Glutamatergic neuron (in vitro differentiated cells): ENCODE data around the gene AGAP1. TPM values are rescaled to one million over a fixed set of nuclear protein-coding genes. Genes with fewer than 3 reads are reported as not detected.

Experiments
- DNase-seq: peaks from one replicate; pipeline ENCODE4 v3.0.0; 2022
- H3K27ac Mint-ChIP-seq: one replicate; pipeline ENCODE4 v1.8.0; 2020; ENCODE audit warnings: mild to moderate bottlenecking, mixed read lengths, inconsistent platforms; ENCODE audit not compliant: unreplicated experiment
- H3K27me3 Mint-ChIP-seq: one replicate; pipeline ENCODE4 v1.8.0; 2020; ENCODE audit warnings: mild to moderate bottlenecking, moderate library complexity, mixed read lengths, inconsistent platforms; ENCODE audit not compliant: unreplicated experiment
- H3K36me3 Mint-ChIP-seq: one replicate; pipeline ENCODE4 v1.8.0; 2020; ENCODE audit warnings: mild to moderate bottlenecking, mixed read lengths, inconsistent platforms; ENCODE audit not compliant: unreplicated experiment
- H3K4me1 Mint-ChIP-seq: one replicate; pipeline ENCODE4 v1.8.0; 2020; ENCODE audit warnings: mild to moderate bottlenecking, low read depth, mixed read lengths, inconsistent platforms; ENCODE audit not compliant: unreplicated experiment
- H3K4me3 Mint-ChIP-seq: one replicate; pipeline ENCODE4 v1.8.0; 2020; ENCODE audit warnings: mild to moderate bottlenecking, mixed read lengths, inconsistent platforms; ENCODE audit not compliant: unreplicated experiment
- H3K9me3 Mint-ChIP-seq: one replicate; pipeline ENCODE4 v1.8.0; 2020; ENCODE audit warnings: mild to moderate bottlenecking, moderate library complexity, mixed read lengths, inconsistent platforms; ENCODE audit not compliant: unreplicated experiment
- total RNA-seq: library from RNA; stranded (reverse); fragmentation: NEBNext Ultra II Directional; extraction: Animal tissue kit (Norgen Biotek cat#: 25700); gene quantifications from one replicate; pipeline ENCODE4 v1.2.1, GENCODE V29; 2021; ENCODE audit not compliant: unreplicated experiment
- TF ChIP-seq, protein P1 (sequence below): fragments of 200-600 bp; sonication (generic); IDR thresholded peaks from one replicate; pipeline ENCODE4 v1.5.0; 2021; ENCODE audit not compliant: partially characterized antibody, unreplicated experiment

AGAP1 gene
- total RNA-seq, 1 donor from 2014 or later, result 153 TPM

DNA sequence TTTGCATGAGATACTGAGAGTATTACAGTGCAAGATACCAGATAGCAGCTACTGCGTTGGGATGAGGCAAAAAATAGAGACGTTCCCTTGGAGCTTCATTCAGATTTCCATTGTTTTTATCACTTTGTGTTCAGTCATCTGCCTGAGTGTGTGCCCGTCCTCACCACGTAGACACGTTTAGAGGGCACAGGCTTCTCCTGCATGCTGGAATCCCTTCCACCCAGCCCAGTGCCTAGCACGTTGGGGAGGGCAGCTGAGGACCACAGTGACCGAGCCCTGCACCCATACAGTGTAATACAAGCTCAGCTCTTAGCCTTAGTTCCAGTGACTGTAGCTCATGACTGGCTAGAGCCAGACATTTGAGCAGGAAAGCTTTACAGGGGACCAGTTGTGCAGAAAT, 539.6 kb downstream of the AGAP1 start:
- Mint-ChIP-seq H3K36me3 (peaks cover 4% of the 10 kb centered on the region), H3K4me1 (no peaks in the 10 kb centered on the region), H3K27ac (no peak overlapping the region), H3K9me3 (peaks cover 4% of the 10 kb centered on the region), H3K27me3 (peaks cover 8% of the 10 kb centered on the region), H3K4me3 (no peak overlapping the region)
- DNase-seq, result no peak
- TF ChIP-seq, protein P1, sequence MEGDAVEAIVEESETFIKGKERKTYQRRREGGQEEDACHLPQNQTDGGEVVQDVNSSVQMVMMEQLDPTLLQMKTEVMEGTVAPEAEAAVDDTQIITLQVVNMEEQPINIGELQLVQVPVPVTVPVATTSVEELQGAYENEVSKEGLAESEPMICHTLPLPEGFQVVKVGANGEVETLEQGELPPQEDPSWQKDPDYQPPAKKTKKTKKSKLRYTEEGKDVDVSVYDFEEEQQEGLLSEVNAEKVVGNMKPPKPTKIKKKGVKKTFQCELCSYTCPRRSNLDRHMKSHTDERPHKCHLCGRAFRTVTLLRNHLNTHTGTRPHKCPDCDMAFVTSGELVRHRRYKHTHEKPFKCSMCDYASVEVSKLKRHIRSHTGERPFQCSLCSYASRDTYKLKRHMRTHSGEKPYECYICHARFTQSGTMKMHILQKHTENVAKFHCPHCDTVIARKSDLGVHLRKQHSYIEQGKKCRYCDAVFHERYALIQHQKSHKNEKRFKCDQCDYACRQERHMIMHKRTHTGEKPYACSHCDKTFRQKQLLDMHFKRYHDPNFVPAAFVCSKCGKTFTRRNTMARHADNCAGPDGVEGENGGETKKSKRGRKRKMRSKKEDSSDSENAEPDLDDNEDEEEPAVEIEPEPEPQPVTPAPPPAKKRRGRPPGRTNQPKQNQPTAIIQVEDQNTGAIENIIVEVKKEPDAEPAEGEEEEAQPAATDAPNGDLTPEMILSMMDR, result no peak

DNA sequence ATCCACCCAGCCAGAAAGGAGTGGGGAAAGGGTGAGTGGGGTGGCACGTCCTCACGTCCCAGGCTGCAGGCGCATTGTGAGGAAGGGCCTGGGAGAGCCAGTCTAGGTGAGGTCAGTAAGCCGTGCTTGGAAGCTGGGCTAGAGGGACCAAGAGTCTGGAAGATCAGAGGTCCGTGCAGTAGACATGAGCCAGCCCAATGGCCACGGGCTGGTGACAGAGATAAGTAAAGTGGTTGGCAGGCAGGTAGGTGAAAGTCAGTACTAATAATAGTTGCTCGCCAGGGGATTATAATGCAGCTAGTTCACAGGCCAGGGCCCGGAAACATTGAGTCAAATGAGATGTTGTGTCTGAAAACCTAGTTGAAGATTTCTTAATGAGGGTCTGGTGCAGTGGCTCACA, 541.1 kb downstream of the AGAP1 start:
- TF ChIP-seq, protein P1, result no peak
- Mint-ChIP-seq H3K4me3 (no peak overlapping the region), H3K27me3 (peaks cover 6% of the 10 kb centered on the region), H3K36me3 (peaks cover 4% of the 10 kb centered on the region), H3K27ac (no peak overlapping the region), H3K9me3 (peaks cover 4% of the 10 kb centered on the region), H3K4me1 (no peaks in the 10 kb centered on the region)
- no peak for DNase-seq

DNA sequence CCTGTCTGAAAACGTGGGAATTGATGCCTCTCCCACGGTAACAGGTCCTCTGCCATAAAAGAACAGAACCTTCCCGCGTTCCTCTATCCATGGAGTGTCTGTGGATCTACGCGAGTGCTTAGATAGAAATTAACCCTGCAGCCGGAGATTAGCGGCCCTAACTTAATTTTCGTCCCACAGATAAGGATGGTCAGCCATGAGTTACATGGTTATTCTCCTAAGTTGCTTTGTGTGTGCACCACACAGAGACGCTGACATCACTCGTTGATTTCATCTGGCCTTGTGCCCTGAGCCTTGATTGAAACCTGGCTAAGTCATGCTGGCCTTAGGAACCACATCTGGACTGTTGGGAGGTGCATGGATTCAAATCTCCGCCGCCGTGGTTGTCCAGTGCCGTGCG, 542.2 kb downstream of the AGAP1 start:
- Mint-ChIP-seq H3K36me3 (peaks cover under 1% of the 10 kb centered on the region), H3K4me1 (no peaks in the 10 kb centered on the region), H3K9me3 (peaks cover 4% of the 10 kb centered on the region), H3K27me3 (peaks cover 5% of the 10 kb centered on the region), H3K4me3 (no peak overlapping the region), H3K27ac (no peak overlapping the region)
- no peak for DNase-seq
- TF ChIP-seq, protein P1, result no peak

DNA sequence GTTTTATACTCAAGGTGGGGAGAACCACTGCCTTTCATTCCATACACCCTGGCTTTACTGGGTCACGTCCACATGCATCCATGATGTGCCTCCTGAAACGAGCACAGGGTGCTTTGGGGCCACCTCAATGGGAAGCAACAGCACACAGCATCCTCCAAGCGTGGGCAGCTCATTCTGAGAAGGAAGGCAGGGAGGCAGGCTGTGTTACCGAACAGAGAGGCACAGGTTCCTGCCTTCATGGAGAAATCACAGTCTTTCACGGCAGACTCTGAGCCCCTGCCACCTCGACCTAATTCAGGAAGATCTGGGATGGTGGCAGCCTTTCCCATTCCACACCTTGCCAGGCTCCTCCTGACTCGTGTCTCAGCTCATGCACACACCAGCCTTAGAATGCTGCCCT, 544.3 kb downstream of the AGAP1 start:
- H3K9me3 Mint-ChIP-seq, result peaks cover 4% of the 10 kb centered on the region
- TF ChIP-seq, protein P1, result no peak
- H3K4me1 Mint-ChIP-seq, result peaks cover 11% of the 10 kb centered on the region
- DNase-seq, result no peak
- no peak overlapping the region for H3K27ac Mint-ChIP-seq
- no peak overlapping the region for H3K4me3 Mint-ChIP-seq
- peaks cover 9% of the 10 kb centered on the region for H3K36me3 Mint-ChIP-seq
- peaks cover 2% of the 10 kb centered on the region for H3K27me3 Mint-ChIP-seq

DNA sequence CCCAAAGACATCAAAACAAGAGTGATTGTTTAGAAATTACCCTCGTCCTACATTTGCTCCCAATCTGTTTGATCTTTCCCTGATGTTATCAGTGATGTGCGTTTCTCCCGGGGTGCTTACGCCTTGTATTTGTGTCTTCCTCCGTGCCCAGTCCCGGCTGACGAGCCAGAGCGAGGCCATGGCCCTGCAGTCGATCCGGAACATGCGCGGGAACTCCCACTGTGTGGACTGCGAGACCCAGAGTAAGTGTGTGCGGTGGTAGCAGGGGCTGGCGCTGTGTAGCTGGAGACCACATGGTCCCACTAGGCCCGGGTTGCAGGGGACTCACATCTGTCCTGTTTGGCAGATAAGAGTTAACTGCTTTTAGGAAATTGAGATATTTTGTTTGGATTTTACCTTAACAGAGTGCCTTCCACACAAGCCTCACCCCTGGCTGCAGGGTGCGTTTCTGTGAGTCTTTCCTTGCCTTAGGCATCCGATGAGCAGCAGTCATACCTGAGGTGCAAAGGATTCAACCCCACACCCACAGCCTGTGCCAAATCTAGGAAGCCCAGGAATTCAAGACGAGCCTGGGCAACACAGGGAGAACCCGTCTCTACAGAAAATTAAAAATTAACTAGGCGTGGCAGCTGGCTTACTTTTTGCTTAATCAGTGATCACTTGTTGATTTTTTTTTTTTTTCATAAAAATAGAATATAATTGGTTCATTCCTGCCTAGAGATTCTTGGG, 546.9 kb downstream of the AGAP1 start:
- Mint-ChIP-seq H3K27ac (no peak overlapping the region), H3K4me1 (peaks cover 24% of the 10 kb centered on the region)

More for the DNA sequence above, 546.9 kb downstream of the AGAP1 start:
- no peak for DNase-seq
- Mint-ChIP-seq H3K27me3 (peaks cover 6% of the 10 kb centered on the region), H3K4me3 (no peak overlapping the region), H3K36me3 (peaks cover 9% of the 10 kb centered on the region), H3K9me3 (peaks cover 7% of the 10 kb centered on the region)
- TF ChIP-seq, protein P1, result no peak
